GM06990 (cell line): Measurements from ENCODE around the gene NPAS2.
A peak's percentile ranks its signal among the peaks of the same experiment; 100 is the strongest.

Source experiments
- DNase-seq: peaks from one replicate; pipeline ENCODE4 v3.0.0-alpha.2; 2011; ENCODE audit not compliant: insufficient read length; ENCODE audit errors: extremely low read depth
- H3K27me3 ChIP-seq: replicated peaks from 2 replicates; pipeline ENCODE4 v1.6.0; 2011; ENCODE audit warnings: low read length; ENCODE audit not compliant: control insufficient read depth, insufficient read depth
- H3K36me3 ChIP-seq: 2 replicates; pipeline ENCODE4 v1.5.1; 2011; ENCODE audit warnings: low read length; ENCODE audit not compliant: control insufficient read depth, insufficient read depth
- H3K4me3 ChIP-seq: replicated peaks from 2 replicates; pipeline ENCODE4 v1.5.1; 2011; ENCODE audit warnings: low read depth, mild to moderate bottlenecking, control low read depth, low read length
- CTCF ChIP-seq: IDR thresholded peaks from 2 replicates; pipeline ENCODE4 v1.5.1; 2011; ENCODE audit warnings: low read length, control low read depth, mild to moderate bottlenecking, inconsistent platforms; ENCODE audit not compliant: insufficient read depth, poor library complexity, severe bottlenecking

The NPAS2 gene

GRCh38 chr2:101004620-101005325 is 184.8 kb downstream of the NPAS2 start:
- 0 out of 2 replicates have a peak overlapping the region, but pooled peaks have one; percentile 99 for H3K4me3 ChIP-seq

GRCh38 chr2:101006065-101006715 is 186.3 kb downstream of the NPAS2 start:
- no peaks in the 10 kb centered on the region for H3K27me3 ChIP-seq
- H3K36me3 ChIP-seq, result peaks cover 27% of the 10 kb centered on the region
- no peak for TF ChIP-seq CTCF
- no peak for DNase-seq
- no peak overlapping the region for H3K4me3 ChIP-seq

More at GRCh38 chr2:101004620-101005325, 184.8 kb downstream of the NPAS2 start:
- no peaks in the 10 kb centered on the region for H3K27me3 ChIP-seq
- peaks cover 27% of the 10 kb centered on the region for H3K36me3 ChIP-seq
- TF ChIP-seq CTCF, result no peak
- no peak for DNase-seq

GRCh38 chr2:101007415-101008345 is 187.7 kb downstream of the NPAS2 start:
- H3K36me3 ChIP-seq, result peaks cover 27% of the 10 kb centered on the region
- no peak for DNase-seq
- no peaks in the 10 kb centered on the region for H3K27me3 ChIP-seq
- no peak overlapping the region for H3K4me3 ChIP-seq
- TF ChIP-seq CTCF, result no peak

GRCh38 chr2:101011152-101011551 is 191.2 kb downstream of the NPAS2 start:
- Histone ChIP-seq H3K36me3 (peaks cover 14% of the 10 kb centered on the region), H3K4me3 (no peak overlapping the region), H3K27me3 (no peaks in the 10 kb centered on the region)
- TF ChIP-seq CTCF, result no peak
- no peak for DNase-seq

GRCh38 chr2:101012054-101012705 is 192.2 kb downstream of the NPAS2 start:
- peaks cover 10% of the 10 kb centered on the region for H3K36me3 ChIP-seq
- no peaks in the 10 kb centered on the region for H3K27me3 ChIP-seq
- TF ChIP-seq CTCF, result no peak
- H3K4me3 ChIP-seq, result no peak overlapping the region
- peak; percentile 54 for DNase-seq
